GM12801 (cell line): ENCODE results near the gene DCAF8L2.

Source experiments
- TF ChIP-seq, protein P1 (sequence below): IDR thresholded peaks from one replicate; pipeline ENCODE4 v1.5.1; 2011; ENCODE audit warnings: control low read depth; ENCODE audit not compliant: insufficient read length; ENCODE audit errors: extremely low read depth

DCAF8L2 gene

GRCh38 chrX:27740933-27741332, 150.8 kb downstream of the DCAF8L2 start:
- TF ChIP-seq, protein P1, sequence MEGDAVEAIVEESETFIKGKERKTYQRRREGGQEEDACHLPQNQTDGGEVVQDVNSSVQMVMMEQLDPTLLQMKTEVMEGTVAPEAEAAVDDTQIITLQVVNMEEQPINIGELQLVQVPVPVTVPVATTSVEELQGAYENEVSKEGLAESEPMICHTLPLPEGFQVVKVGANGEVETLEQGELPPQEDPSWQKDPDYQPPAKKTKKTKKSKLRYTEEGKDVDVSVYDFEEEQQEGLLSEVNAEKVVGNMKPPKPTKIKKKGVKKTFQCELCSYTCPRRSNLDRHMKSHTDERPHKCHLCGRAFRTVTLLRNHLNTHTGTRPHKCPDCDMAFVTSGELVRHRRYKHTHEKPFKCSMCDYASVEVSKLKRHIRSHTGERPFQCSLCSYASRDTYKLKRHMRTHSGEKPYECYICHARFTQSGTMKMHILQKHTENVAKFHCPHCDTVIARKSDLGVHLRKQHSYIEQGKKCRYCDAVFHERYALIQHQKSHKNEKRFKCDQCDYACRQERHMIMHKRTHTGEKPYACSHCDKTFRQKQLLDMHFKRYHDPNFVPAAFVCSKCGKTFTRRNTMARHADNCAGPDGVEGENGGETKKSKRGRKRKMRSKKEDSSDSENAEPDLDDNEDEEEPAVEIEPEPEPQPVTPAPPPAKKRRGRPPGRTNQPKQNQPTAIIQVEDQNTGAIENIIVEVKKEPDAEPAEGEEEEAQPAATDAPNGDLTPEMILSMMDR: no peak

DNA sequence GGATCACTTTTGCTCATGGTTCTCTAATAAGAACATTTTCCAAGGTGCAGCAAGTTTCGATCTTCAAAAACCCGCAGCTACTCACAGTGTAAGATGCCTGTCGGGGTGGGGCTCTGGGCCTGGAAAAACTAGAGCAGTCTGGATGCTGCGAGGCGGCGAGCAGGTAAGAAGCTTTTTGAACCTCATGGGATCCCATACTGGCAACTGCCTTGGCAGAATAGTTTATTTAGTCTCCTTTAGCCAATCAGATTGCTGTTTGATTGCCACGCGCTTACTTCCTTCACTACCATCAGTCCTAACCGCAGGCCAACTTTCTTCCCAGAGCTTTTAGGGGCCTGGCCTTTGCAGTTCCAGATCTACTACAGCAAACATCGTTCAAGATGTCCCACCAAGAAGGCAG, 156.4 kb downstream of the DCAF8L2 start:
- TF ChIP-seq, protein P1: no peak

- TF ChIP-seq, protein P1: no peak
These were observed 161.8 kb downstream of the DCAF8L2 start for GRCh38 chrX:27751976-27752375.

DNA sequence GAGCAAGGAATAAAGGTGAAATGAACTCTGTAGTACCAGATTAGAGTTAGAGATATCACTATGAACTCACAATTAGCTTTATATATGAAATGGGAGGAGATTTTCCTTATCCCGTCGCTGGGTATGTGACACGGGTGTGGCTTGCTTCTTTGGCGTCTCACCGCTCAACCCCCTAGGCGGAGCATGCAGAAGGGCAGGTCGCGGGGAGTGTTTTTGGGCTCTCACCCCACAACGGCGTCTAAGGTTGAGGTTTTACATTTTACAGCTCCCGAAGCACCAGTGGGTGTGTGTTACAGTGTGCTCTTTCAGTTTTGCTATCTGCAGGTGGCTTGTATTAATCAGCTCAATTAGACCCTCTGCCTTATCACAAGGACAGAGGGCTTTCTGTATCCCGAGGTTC, 175.6 kb downstream of the DCAF8L2 start:
- TF ChIP-seq, protein P1: no peak

DNA sequence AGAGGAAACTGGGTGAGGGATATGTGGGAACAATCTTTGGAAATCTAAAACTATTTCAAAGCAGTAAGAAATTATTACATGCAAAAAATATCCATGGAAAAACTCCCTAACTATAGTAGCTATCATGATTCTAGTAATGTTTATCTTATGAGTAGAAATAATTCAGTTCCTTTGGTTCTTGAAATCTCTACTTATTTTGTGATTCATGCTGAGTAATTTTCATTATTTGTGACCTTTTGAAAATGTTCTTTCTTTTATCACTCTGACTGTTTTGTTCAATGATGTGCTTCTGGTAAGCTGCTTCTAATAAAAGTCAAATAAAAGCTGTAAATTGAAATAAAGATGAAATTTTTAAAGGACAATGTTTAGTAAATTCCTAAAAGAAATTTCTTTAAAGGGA, 177.2 kb downstream of the DCAF8L2 start:
- TF ChIP-seq, protein P1: no peak

DNA sequence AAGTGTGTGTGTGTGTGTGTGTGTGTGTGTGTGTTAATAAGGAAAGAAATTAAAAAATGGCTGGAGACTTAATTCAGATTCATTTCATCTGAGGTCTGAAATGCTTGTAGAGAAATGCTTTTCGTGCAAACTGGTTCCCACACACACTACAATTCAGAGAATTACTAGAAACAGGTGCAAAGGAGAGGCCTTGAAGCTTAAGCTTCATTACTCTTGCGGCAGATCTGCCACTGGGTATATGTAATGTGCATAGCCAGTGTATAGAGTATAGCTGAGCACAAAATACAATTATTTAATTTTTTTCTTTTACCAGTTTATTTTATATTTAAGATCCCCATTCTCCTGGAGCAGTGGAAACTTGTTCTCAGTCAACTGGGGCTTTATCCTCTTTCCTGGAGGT, 185.8 kb downstream of the DCAF8L2 start:
- TF ChIP-seq, protein P1: no peak

GRCh38 chrX:27796640-27797257, 206.6 kb downstream of the DCAF8L2 start:
- TF ChIP-seq, protein P1: no peak
